NCI-H446 treated with DMSO at 0.1 percent for 48 hours (cell line): ENCODE results near the gene SLC35B2.
"Not testable (repeated sequence)": the region's sequence is repeated elsewhere in the genome, so short reads cannot be mapped to it uniquely, and the experiment has no call there.

Experiments
- DNase-seq: peaks from one replicate; lab custom pipeline; 2025; lab: John Stamatoyannopoulos, UW

The SLC35B2 gene

DNA sequence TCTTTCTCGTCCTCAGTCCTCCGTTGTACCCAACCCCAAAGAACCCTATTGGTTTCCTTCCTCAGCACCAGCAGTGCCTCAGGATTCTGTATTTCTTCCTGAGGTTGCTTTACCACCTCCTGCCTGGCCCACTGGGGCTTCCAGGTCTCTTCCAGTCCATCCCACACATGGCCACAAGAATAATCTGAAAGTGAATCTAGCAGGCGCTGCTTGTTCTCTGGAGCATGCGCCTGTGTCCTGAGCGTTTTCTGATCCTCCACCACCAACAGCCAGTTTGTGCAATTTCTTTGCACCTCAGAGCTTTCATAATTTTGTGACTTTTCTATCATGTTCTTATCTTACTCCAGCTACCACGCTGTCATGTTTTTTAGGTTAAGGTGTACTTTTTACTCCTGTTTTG, 22.1 kb downstream of the SLC35B2 start:
- no peak for DNase-seq

DNA sequence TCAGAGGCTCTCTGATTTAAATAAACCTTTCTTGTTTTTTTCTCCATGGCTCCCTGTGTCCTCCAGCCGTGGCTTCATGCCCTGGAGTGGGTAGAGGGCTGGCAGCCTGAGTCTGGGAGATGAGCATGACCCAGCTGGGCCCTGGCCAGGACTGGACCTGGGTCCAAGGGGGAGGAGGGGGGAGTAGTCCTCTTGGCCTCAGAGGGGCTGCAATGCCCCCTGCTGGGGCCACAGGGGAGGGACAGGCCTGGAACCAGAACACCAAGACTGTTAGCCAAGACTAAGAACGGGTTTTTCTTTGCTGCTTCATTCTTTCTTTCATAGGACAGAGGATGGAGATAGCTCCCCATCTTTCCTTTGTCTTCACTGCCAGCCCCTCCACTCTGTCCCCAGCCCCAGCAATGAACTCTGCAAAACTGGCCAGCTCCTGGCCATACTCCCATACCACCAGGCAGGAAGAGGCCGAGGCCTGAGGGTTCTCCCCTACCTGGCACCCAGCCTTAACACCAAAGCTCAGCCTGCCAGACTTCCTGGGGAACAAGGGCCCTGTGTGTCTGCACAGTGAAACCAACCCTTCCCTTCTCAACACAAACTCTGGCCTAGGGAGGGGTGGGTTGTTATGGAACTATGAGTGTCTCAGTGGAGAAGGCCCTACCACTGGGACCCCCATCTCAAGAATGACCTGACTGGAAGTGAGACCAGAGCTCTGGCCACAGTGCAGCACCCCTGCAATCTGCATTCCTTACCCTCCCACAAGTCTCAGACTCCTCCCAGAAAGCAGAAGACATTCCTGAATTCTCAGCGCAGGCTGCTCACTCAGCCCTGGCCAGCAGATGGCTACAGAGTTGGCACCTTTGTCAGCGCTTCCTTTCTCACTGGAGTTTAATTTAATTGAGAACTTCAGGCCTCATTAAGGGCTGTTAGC, 23.0 kb downstream of the SLC35B2 start:
- peak; percentile 68 for DNase-seq

GRCh38 chr6:44233567-44234100, 23.7 kb downstream of the SLC35B2 start:
- DNase-seq, result no peak

- no peak for DNase-seq
Observed at GRCh38 chr6:44232676-44233566, 24.4 kb downstream of the SLC35B2 start.

DNA sequence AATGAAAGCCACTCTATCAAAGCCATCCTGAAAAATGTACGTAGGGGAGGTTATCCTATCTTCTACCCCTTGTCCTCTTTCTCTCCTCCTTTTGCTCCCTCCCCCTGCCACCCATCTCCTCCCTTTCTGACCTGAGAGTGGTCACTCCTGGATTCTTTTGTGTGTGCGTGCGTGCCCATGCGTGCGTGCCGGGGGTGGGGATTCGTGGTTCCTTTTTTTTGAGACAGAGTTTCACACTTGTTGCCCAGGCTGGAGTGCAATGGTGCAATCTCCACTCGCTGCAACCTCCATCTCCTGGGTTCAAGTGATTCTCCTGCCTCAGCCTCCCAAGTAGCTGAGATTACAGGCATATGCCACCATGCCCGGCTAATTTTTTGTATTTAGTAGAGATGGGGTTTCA, 25.9 kb downstream of the SLC35B2 start:
- DNase-seq, result not testable (repeated sequence)

GRCh38 chr6:44230034-44230675, 27.2 kb downstream of the SLC35B2 start:
- DNase-seq, result no peak

DNA sequence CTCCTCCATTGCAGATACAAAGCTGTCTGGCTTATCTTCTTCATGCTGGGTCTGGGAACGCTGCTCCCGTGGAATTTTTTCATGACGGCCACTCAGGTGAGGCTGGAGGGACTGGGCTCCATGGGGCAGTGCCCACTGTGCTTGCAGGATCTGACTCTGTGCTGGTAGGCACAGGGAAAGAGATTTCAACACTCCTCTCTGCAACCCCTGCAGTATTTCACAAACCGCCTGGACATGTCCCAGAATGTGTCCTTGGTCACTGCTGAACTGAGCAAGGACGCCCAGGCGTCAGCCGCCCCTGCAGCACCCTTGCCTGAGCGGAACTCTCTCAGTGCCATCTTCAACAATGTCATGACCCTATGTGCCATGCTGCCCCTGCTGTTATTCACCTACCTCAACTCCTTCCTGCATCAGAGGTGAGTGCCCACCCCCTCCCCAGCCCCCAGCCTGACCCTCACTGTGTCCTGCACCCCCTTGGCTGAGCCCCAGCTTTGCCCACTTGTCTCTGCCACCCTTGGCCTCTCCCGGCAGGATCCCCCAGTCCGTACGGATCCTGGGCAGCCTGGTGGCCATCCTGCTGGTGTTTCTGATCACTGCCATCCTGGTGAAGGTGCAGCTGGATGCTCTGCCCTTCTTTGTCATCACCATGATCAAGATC, 27.8 kb downstream of the SLC35B2 start:
- DNase-seq, result no peak

- DNase-seq, result no peak
Observed at GRCh38 chr6:44228836-44229235, 28.5 kb downstream of the SLC35B2 start.

DNA sequence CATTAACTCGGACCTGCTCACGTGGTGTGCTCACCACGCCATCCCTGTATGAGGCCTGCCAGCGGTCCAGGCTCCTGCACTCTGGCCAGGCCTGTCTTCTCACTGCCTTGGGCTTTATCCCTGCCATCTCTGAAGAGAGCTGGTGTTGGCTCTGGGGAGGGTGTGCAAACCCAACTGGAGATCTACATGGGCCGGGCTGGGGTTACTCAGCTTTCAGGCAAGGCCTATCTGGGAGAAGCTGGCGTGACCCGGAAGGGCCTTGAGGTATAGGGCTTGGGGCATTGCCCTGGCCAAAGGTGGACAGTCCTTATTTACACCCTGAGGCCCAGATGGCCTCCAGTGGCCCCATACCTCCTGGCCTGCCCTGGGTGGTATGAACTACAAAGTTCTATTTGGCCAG, 28.9 kb downstream of the SLC35B2 start:
- DNase-seq, result no peak

GRCh38 chr6:44228031-44228430, 29.3 kb downstream of the SLC35B2 start:
- DNase-seq, result no peak

DNA sequence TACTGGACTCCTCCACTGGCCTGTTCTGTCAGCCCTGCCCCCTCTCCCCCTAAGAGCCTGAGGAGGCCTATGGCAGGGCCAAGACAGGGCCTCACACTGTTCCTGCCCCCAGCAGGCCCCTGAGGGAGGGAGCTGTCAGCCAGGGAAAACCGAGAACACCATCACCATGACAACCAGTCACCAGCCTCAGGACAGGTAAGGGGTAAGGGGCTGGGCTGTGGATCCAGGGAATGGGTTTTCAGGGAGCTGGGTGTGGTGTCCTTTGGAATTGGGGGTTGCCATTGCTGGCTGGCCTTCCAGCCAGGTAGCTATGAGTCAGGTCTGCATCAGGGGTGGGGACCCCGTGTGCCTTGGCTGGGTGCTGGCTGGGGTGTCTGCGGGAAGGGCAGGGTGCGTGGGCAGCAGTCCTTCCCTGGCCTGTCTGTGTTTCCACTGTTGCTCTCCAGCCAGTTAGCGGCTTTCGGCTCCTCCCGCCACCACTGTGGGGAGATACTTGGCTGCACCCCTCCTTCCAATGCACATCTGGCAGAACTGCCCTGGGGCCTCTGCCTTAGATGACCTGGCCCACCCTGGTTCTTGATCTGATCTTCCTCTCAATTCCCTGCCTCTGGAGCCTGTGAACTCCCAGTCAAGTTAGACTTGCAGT, 30.1 kb downstream of the SLC35B2 start:
- no peak for DNase-seq

GRCh38 chr6:44226368-44227147, 30.8 kb downstream of the SLC35B2 start:
- DNase-seq, result no peak

GRCh38 chr6:44225579-44226325, 31.6 kb downstream of the SLC35B2 start:
- no peak for DNase-seq

DNA sequence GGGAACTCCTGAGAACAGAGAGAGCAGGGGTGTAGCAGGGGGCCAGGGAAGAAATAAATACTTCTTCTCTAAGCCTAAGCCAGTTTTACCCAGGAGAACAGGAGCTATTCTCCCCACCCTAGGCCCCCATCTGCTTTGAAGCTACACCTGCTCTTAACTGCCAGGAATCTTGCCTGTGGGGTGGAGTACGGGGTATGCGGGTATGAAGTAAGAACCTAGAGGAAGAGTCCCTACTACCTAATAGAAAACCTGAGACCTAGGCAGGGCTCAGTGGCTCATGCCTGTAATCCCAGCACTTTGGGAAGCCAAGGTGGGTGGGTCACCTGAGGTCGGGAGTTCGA, 32.4 kb downstream of the SLC35B2 start:
- no peak for DNase-seq

GRCh38 chr6:44224029-44224964, 33.0 kb downstream of the SLC35B2 start:
- no peak for DNase-seq

GRCh38 chr6:44223319-44224028, 33.9 kb downstream of the SLC35B2 start, which contains the start of gene SLC29A1:
Gene SLC29A1 (plus strand): TSS chr6:44223595. CDS start chr6:44227314, 3,719 bp downstream.
- peak; percentile 37 for DNase-seq

- no peak for DNase-seq
Observed at GRCh38 chr6:44222486-44223318, 34.6 kb downstream of the SLC35B2 start.
